ENCODE data around the gene MYBL2.
"Not testable (repeated sequence)": the region's sequence is repeated elsewhere in the genome, so short reads cannot be mapped to it uniquely, and the experiment has no call there.

MYBL2 gene

GRCh38 chr20:43744966-43745730 is 78.2 kb downstream of the MYBL2 start:
- no peak for DNase-seq
- intact Hi-C loops (cut with DNase I), result no loop called here

GRCh38 chr20:43746344-43747137 is 79.6 kb downstream of the MYBL2 start:
- intact Hi-C loops (cut with DNase I), result no loop called here
- no peak for DNase-seq

GRCh38 chr20:43748274-43748673 is 81.4 kb downstream of the MYBL2 start:
- intact Hi-C loops (cut with DNase I), result no loop called here
- DNase-seq, result no peak

- DNase-seq, result peak; percentile 45 to 93 (median 82)
- intact Hi-C loops (cut with DNase I), result loop anchor here (5.0 kb wide), 1 partner anchor 332 kb away; no protein-coding TSS in a partner anchor
Measured at GRCh38 chr20:43749734-43750294, 82.9 kb downstream of the MYBL2 start.

- no peak for DNase-seq
- intact Hi-C loops (cut with DNase I), result loop anchor here (5.0 kb wide), 1 partner anchor 332 kb away; no protein-coding TSS in a partner anchor
Measured at GRCh38 chr20:43750774-43751166, 83.9 kb downstream of the MYBL2 start.

GRCh38 chr20:43751167-43752050 is 84.5 kb downstream of the MYBL2 start:
- intact Hi-C loops (cut with DNase I), result loop anchor here (5.0 kb wide), 1 partner anchor 331 kb away; no protein-coding TSS in a partner anchor
- DNase-seq, result no peak

GRCh38 chr20:43752051-43752360 is 85.1 kb downstream of the MYBL2 start:
- intact Hi-C loops (cut with DNase I), result loop anchor here (5.0 kb wide), 1 partner anchor 330 kb away; no protein-coding TSS in a partner anchor
- no peak for DNase-seq

GRCh38 chr20:43752561-43753301 is 85.8 kb downstream of the MYBL2 start:
- intact Hi-C loops (cut with DNase I), result loop anchor here (5.0 kb wide), 1 partner anchor 330 kb away; no protein-coding TSS in a partner anchor
- DNase-seq, result peak in 20 of 42 donors; percentile 6 to 57 (median 26)

GRCh38 chr20:43755390-43755789 is 88.5 kb downstream of the MYBL2 start:
- no peak for DNase-seq
- intact Hi-C loops (cut with DNase I), result no loop called here

GRCh38 chr20:43755851-43756250 is 88.9 kb downstream of the MYBL2 start:
- no peak for DNase-seq
- intact Hi-C loops (cut with DNase I), result no loop called here

- DNase-seq; intact Hi-C loops (cut with DNase I): not testable (repeated sequence)
Measured at GRCh38 chr20:43757888-43758287, 91.0 kb downstream of the MYBL2 start.

GRCh38 chr20:43761386-43762340 is 94.7 kb downstream of the MYBL2 start:
- intact Hi-C loops (cut with DNase I), result no loop called here
- no peak for DNase-seq

GRCh38 chr20:43762911-43763310 is 96.0 kb downstream of the MYBL2 start:
- intact Hi-C loops (cut with DNase I), result no loop called here
- no peak for DNase-seq

- DNase-seq, result peak in 1 of 42 donors; percentile 11
- intact Hi-C loops (cut with DNase I), result no loop called here
Measured at GRCh38 chr20:43765916-43766315, 99.0 kb downstream of the MYBL2 start.

All from head of caudate nucleus (tissue), 42 donors.